Neural crest cell (in vitro differentiated cells): ENCODE results near the gene C20orf173. TPM values are rescaled to one million over a fixed set of nuclear protein-coding genes. Genes with fewer than 3 reads are reported as not detected.
"Not testable (repeated sequence)": the region's sequence is repeated elsewhere in the genome, so short reads cannot be mapped to it uniquely, and the experiment has no call there.

Experiments used
- DNase-seq: peaks from one replicate; pipeline ENCODE4 v3.0.0; 2021; ENCODE audit warnings: low read depth, mixed read lengths, low spot score
- H3K27ac Mint-ChIP-seq: one replicate; pipeline ENCODE4 v1.8.0; 2021; ENCODE audit warnings: mild to moderate bottlenecking, mixed read lengths; ENCODE audit not compliant: unreplicated experiment
- H3K27me3 Mint-ChIP-seq: 2 replicates; pipeline ENCODE4 v1.8.0; 2021; ENCODE audit warnings: low read depth, mild to moderate bottlenecking, mixed read lengths
- H3K36me3 Mint-ChIP-seq: 2 replicates; pipeline ENCODE4 v1.8.0; 2021; ENCODE audit warnings: low read depth, mild to moderate bottlenecking, mixed read lengths
- H3K4me1 Mint-ChIP-seq: 2 replicates; pipeline ENCODE4 v1.8.0; 2021; ENCODE audit warnings: mixed read lengths
- H3K4me3 Mint-ChIP-seq: one replicate; pipeline ENCODE4 v1.8.0; 2021; ENCODE audit warnings: mild to moderate bottlenecking, mixed read lengths
- H3K9me3 Mint-ChIP-seq: 2 replicates; pipeline ENCODE4 v1.8.0; 2021; ENCODE audit warnings: mixed read lengths
- total RNA-seq: library from RNA; stranded (reverse); gene quantifications from 2 replicates; pipeline ENCODE4 v1.2.1, GENCODE V29; 2021
- TF ChIP-seq, protein P1 (sequence below): fragments of 200-600 bp; sonication (generic); conservative IDR thresholded peaks from 2 replicates; pipeline ENCODE4 v1.5.0; 2021; ENCODE audit warnings: antibody characterized with exemption, mild to moderate bottlenecking

Gene C20orf173
- total RNA-seq, 1 donor from 2014 or later, result not detected

DNA sequence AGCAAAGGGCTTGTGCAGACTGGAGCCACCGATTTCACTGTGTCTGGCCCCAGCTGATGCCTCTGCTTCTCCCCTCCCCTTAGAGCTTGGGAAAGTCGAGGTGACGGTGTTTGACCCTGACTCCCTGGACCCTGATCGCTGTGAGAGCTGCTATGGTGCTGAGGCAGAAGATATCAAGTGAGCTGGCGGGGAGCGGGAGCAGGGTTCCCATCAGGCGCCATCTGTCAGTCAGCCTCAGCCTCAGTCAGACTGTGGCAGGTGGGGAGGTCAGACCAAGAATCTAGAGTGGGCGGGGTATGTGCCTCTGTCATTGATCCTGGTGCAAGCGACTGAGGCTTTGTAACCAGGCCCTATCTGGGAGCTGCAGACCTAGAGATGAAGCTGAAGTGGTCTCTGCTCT is 17.9 kb upstream of the C20orf173 start:
- DNase-seq, result no peak
- Mint-ChIP-seq H3K4me1 (peaks cover 11% of the 10 kb centered on the region), H3K9me3 (no peaks in the 10 kb centered on the region), H3K27ac (no peak overlapping the region), H3K36me3 (peaks cover 8% of the 10 kb centered on the region), H3K27me3 (no peaks in the 10 kb centered on the region), H3K4me3 (no peak overlapping the region)
- TF ChIP-seq, protein P1, sequence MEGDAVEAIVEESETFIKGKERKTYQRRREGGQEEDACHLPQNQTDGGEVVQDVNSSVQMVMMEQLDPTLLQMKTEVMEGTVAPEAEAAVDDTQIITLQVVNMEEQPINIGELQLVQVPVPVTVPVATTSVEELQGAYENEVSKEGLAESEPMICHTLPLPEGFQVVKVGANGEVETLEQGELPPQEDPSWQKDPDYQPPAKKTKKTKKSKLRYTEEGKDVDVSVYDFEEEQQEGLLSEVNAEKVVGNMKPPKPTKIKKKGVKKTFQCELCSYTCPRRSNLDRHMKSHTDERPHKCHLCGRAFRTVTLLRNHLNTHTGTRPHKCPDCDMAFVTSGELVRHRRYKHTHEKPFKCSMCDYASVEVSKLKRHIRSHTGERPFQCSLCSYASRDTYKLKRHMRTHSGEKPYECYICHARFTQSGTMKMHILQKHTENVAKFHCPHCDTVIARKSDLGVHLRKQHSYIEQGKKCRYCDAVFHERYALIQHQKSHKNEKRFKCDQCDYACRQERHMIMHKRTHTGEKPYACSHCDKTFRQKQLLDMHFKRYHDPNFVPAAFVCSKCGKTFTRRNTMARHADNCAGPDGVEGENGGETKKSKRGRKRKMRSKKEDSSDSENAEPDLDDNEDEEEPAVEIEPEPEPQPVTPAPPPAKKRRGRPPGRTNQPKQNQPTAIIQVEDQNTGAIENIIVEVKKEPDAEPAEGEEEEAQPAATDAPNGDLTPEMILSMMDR, result no peak

- Mint-ChIP-seq H3K36me3 (peaks cover 8% of the 10 kb centered on the region), H3K9me3 (no peaks in the 10 kb centered on the region), H3K27ac (no peak overlapping the region), H3K4me1 (peaks cover 21% of the 10 kb centered on the region), H3K27me3 (no peaks in the 10 kb centered on the region), H3K4me3 (no peak overlapping the region)
- TF ChIP-seq, protein P1, result no peak
- DNase-seq, result no peak
Measured at GRCh38 chr20:35546127-35546526, 16.7 kb upstream of the C20orf173 start.

- not testable (repeated sequence) for DNase-seq, H3K36me3 Mint-ChIP-seq, H3K27me3 Mint-ChIP-seq, H3K27ac Mint-ChIP-seq, H3K4me3 Mint-ChIP-seq, H3K9me3 Mint-ChIP-seq
- peaks cover 26% of the 10 kb centered on the region for H3K4me1 Mint-ChIP-seq
Measured at GRCh38 chr20:35544941-35545340, 15.5 kb upstream of the C20orf173 start.

- Mint-ChIP-seq H3K4me3 (peak overlapping the region; percentile 93), H3K27ac (no peak overlapping the region), H3K27me3 (no peaks in the 10 kb centered on the region)
Measured at GRCh38 chr20:35544436-35544835, 15.0 kb upstream of the C20orf173 start.

DNA sequence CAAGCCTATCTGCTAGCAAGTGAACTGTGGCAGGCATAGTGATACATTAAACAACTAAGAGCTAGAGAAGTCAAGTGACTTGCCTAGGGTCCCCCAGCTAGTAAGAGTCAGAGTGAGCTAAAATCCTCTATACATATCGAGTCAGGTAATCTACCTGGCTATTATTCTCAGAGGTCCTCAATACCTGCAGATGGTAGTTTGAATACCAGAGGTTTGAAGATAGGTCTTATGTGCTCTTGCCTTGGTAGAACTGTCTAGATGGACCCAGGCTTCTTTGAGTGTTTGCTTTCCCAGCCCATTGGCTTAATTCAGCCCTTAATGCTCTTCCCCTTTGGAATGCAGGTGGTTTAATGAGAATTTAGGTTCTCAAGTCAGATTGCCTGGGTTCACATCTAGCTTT is 13.5 kb upstream of the C20orf173 start:
- Mint-ChIP-seq H3K4me1 (peaks cover 31% of the 10 kb centered on the region), H3K27ac (no peak overlapping the region), H3K27me3 (no peaks in the 10 kb centered on the region), H3K4me3 (peak overlapping the region; percentile 93), H3K9me3 (no peaks in the 10 kb centered on the region), H3K36me3 (peaks cover 3% of the 10 kb centered on the region)
- TF ChIP-seq, protein P1, result no peak
- no peak for DNase-seq

More at GRCh38 chr20:35544436-35544835, 15.0 kb upstream of the C20orf173 start:
- peaks cover 3% of the 10 kb centered on the region for H3K36me3 Mint-ChIP-seq
- no peaks in the 10 kb centered on the region for H3K9me3 Mint-ChIP-seq
- peaks cover 31% of the 10 kb centered on the region for H3K4me1 Mint-ChIP-seq
- DNase-seq, result no peak
- TF ChIP-seq, protein P1, result no peak

GRCh38 chr20:35541783-35542662 is 12.6 kb upstream of the C20orf173 start, which contains the start of gene ERGIC3:
TSS of gene ERGIC3 (plus strand) at chr20:35542078. CDS start at chr20:35542098, 20 bp downstream.
- Mint-ChIP-seq H3K27ac (peak within 1 kb of the TSS; percentile 93), H3K4me3 (peak within 1 kb of the TSS; percentile 93), H3K36me3 (peaks cover 3% of the 10 kb centered on the region), H3K9me3 (no peaks in the 10 kb centered on the region), H3K27me3 (no peaks in the 10 kb centered on the region), H3K4me1 (peaks cover 31% of the 10 kb centered on the region)
- DNase-seq, result peak; percentile 97
- TF ChIP-seq, protein P1, result no peak
